ACHN (cell line): Measurements from ENCODE around the gene SELENOO.
A peak's percentile ranks its signal among the peaks of the same experiment; 100 is the strongest.

Experiments used
- DNase-seq: peaks from one replicate; pipeline ENCODE4 v3.0.0-alpha.2; 2015
- in situ Hi-C: cut with HindIII; loops from 2 replicates; pipeline ENCODE4 v1.10.0; 2017; ENCODE audit warnings: low sequenced_read_pairs, low pct_ligation_motif_present, low pct_unique_long_range_greater_than_20kb

Gene SELENOO

DNA sequence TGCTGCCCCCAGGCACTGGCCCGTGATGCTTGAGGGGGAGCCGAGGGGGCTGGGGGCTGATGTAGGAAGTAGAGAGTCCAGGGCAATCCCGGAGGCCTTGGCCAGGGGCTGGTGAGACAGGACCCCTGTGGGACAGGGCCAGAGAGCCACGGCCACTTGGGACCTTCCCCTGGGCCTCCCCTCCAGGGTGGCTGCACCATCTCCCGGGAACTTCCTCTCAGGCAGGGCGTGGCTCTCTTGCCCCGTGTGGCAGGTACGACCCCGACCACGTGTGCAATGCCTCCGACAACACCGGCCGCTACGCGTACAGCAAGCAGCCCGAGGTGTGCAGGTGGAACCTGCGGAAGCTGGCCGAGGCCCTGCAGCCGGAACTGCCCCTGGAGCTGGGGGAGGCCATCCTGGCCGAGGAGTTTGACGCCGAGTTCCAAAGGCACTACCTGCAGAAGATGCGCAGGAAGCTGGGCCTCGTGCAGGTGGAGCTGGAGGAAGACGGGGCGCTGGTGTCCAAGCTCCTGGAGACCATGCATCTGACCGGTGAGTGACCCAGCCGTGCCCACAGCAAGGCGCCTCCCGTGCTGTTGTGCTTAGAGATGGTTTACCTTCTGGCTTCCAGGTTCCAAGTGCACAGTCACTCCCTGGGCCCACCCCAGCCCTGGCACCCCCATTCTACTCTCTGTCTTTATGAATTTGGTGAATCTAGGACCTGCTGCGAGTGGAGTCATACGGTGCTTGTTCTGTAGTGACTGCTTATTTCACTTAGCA lies 9.7 kb downstream of the SELENOO start:
- in situ Hi-C loops: no loop called here
- no peak for DNase-seq

DNA sequence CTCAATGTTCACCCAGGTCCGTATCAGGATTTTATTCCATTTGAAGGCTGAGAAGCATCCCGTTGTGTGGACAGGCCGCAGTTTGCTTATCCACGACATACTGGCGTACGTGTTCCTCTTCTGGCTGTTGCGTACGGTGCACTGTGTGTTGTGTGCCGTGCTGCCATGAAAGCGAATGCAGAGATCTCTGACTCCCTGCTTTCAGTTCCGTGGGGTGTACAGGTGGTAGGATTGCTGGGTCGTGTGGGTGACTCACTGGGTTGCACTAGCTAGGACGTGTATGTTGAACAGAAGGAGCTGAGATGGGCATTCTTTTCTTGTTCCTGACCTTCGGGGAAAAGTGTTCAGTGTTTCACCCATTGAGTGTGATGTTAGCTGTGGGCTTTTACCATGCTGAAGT lies 10.3 kb downstream of the SELENOO start:
- in situ Hi-C loops: no loop called here
- DNase-seq: no peak

DNA sequence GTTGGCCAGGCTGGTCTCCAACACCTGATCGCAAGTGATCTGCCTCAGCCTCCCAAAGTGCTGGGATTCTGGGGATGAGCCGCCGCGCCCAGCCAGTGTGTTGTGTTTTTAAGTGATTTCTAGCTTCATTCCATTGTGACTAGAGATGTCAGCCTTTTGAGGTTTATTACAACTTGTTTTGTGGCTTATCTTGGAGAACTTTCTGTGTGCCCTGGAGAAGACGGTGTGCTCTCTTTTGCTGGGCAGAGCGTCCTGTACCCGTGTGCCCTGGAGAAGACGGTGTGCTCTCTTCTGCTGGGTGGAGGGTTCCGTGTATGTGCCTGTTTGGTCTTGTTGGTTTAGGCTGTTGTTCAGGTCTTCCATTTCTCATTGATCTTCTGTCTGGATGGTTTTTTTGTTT lies 12.5 kb downstream of the SELENOO start:
- DNase-seq: no peak
- in situ Hi-C loops: no loop called here

DNA sequence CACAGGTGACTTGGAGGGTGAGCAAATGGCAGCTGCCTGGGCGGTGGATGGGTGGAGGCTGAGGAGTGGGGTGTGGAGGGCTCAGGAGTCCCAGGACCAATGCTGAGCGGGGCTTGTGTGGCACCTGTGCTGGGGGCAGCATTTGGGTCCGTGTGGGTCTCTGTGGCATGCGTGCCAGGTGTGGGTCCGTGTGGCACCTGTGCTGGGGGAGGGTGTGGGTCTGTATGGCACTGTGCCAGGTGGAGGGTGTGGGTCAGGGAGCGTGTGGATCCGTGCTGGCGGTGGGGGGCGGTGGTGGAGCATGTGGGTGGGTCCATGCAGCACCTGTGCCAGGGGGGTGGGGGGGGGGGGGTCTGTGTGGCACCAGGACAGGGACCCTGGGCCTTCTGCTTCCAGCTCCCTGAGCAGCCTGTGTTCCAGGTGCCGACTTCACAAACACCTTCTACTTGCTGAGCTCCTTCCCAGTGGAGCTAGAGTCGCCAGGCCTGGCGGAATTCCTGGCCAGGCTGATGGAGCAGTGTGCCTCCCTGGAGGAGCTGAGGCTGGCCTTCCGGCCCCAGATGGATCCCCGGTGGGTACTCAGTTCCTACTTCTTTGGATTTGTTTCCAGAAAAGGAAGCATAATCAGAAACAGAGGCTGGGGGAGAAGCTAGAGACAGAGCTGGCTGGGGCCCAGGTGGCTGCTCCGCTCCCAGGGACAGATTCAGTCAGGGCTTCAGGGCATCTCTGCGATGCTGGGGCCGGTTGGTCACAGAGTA lies 14.7 kb downstream of the SELENOO start:
- no peak for DNase-seq

DNA sequence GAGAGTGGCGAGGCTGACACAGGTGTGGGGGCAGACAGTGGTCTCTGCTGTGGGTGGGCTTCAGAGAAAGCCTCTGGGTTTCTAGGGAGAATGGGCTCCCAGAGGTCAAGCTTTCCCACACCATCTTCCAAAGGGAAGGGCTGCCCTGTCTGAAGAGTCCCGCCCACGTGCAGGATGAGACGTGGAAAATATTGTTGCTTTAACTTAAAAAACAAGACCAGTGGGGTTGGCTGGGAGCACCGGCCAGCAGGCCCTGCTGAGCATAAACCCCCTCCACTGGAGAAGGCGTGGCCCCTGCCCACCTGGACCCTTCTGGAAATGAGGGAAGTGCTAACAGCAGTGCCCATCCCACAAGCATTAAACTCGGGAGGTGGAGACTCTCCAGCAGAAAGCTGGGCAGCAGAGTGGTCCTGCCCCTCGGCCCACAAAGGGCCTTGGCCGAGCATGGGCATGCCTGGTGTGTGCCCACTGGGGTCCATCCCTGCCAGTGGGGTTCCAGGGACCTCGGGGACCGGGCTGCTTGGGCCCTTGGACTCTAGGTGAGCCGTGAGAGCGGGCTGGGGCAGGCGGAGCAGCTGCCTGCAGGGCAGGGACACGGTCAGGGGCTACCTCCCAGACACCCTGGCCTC lies 15.4 kb downstream of the SELENOO start:
- DNase-seq: no peak
- in situ Hi-C loops: no loop called here

More for the DNA sequence above, 14.7 kb downstream of the SELENOO start:
- in situ Hi-C loops: no loop called here

DNA sequence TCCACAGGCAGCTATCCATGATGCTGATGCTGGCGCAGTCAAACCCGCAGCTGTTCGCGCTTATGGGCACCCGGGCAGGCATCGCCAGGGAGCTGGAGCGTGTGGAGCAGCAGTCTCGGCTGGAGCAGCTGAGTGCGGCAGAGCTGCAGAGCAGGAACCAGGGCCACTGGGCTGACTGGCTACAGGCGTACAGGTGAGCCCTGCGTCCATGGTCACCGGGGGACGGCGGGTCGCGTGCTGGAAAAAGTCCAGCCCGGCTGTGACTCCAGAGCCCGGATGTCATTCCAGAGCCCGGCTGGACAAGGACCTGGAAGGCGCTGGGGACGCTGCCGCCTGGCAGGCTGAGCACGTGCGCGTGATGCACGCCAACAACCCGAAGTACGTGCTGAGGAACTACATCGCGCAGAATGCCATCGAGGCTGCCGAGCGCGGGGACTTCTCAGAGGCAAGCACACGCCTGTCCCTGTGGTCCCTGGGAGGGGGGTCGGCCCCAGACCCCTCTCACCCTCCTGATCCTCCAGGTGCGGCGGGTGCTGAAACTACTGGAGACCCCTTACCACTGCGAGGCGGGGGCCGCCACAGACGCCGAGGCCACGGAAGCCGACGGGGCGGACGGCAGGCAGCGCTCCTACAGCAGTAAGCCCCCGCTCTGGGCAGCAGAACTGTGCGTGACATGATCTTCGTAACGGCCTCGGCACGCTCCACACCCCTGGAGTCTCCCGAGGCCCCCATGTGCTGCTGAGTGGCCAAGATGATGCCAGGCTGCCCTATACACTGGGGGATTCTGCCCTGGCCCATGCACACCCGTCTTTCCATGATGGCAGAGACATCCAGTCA lies 16.1 kb downstream of the SELENOO start:
- in situ Hi-C loops: no loop called here
- no peak for DNase-seq

DNA sequence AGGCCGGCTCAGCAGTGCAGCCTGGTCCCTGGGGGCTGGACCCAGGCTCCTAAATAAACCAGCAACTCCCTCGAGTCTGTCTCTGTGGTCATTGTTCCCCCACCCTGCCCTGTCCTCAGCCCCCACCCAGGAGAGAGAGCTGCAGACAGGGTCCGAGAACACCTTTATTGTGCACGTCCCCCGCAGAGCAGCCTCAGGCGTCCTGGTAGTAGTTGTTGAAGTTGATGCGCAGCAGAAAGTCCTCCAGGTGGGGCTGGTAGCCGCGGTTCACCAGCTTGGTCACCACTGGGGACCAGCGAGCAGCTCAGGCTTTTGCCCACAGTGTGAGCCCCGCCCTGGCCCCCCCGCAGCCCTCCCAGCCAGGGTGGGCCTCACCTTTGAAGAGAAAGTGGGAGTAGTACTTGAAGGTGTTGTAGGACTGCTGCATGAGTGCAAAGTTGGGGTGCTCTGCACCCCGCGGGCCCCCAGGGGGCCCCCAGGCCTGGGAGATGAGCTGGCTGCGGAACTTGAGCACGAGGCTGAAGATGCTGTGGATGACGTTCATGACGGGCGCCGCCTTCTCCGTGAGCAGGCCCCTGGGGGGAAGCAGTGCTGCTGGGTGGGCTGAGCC lies 16.8 kb downstream of the SELENOO start:
- DNase-seq: no peak
- in situ Hi-C loops: no loop called here

DNA sequence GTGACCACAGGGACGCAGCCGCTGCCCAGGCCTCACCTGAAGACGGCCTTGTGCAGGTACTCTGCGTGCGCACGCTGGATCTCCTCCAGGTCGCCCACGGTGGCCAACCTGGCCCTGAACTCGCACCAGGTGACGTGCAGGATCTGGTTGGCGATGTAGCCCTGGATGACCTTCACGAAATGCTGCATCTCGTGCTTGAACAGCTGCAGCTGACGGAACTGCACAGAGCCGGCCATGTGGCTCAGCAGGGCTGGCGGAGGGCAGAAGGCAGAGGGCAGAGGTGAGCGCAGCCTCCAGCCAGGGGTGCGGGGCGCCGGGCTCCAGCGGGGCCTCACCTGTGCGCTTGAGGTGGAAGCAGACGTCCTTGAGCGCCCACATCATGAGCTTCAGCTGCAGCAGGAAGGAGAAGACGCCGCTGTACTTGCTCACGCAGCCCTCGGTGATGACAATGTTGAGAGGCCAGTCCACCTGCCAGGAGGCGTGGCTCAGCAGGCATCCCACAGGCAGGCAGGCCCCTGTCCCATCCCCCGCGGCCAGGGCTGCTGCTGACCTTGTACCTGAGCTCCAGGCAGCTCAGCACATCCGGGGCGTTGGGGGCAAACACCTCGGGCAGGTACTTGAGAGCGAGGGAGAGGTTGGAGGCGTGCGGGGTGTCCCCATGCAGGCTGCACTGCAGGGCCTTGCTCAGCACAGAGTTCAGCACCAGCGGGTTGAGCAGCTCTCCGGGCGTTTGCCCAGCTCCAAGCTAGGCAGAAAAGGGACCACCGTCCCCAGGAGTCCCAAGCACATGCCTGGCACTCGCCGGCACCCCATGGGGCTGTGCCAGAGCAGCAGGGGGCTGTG lies 17.6 kb downstream of the SELENOO start:
- DNase-seq: no peak
- in situ Hi-C loops: no loop called here

DNA sequence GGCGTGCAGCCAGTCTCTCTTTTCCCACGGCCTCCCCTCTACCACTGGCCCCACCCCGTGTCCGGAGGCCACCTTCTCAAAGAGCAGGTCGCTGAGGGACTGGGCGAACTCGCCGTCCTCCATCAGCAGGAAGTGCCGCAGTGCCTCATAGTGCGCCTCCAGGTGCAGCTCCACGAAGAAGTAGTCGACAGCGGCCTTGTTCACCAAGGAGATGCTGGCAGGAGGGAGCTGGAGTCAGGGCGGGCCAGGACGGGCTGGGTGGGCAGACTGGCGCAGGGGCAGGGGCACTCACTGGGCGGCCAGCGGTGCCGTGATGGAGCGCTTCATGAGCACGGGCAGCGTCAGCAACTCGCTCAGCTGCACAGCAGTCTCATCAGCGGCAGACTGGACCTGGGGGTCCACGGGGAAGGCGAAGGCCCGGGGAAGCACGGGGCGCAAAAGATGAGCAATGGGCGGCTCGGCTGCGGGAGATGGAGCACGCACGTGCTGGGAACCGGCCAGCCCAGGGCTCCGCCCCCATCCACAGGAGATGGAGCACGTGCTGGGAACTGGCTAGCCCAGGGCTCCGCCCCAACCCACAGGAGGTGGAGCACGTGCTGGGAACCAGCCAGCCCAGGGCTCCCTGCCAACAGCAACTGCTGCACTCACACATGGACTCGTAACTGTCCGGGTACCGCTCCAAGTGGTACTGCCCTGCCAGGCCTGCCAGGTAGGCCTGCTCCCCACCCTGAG lies 18.4 kb downstream of the SELENOO start:
- in situ Hi-C loops: no loop called here
- peak; percentile 29 for DNase-seq

DNA sequence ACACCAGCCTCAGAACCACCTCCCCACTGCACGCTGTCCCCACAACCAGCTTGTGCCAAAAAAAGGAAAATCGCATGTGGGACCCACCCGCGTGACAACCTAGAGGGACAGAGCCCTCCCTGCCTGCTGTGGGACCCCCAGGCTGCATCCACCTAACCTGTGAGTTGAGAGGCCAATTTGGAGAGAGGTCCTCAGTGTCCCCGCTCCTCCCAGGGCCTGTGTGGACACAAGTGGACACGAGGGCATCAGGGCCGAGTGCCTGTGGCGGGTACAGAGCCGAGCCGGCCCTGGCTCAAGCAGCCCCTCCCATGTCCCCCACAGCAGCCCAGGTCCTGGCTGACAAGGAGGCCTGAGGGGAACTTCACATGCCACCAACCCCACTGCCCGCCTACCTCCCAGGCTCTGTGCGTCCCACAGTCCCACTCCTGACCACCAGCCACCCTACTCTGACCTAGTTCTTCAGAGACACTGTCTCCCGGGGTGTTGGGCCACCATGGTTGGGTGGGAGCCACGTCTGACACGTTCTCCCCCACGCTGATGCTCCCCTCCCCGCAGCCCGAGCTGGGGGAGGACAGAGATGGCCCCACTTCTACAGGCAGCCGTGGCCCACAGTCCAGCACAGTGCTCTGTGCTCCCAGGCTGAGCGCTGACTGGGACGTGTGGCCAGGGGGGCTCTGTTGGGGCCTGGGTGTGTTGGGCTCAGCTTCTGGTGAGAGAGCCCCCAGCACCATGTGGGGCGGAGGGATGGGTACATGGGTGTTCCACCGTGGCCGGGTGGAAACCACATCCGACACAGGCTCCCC lies 19.2 kb downstream of the SELENOO start:
- DNase-seq: no peak
- in situ Hi-C loops: no loop called here

DNA sequence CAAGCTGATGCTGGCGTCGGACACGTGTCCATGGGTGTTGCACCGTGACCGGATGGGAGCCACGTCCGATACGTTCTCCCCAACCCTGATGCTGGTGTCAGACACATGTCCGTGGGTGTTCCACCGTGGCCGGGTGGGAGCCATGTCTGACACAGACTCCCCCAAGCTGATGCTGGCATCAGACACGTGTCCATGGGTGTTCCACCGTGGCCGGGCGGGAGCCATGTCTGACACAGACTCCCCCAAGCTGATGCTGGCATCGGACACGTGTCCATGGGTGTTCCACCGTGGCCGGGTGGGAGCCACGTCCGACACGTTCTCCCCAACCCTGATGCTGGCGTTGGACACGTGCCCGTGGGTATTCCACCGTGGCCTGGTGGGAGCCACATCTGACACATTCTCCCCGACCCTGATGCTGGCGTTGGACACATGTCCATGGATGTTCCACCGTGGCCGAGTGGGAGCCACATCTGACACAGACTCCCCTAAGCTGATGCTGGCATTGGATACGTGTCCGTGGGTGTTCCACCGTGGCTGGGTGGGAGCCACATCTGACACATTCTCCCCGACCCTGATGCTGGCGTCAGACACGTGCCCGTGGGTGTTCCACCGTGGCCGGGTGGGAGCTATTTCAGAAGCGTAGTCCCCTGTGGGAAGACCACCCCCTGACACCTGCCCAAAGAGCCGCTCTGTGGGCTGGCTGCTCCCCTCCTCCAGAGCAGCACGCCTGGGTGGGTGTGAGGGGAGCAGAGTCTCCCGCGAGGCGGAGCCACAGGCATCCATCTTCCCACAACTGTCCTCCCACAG lies 20.0 kb downstream of the SELENOO start:
- no peak for DNase-seq
- in situ Hi-C loops: no loop called here

DNA sequence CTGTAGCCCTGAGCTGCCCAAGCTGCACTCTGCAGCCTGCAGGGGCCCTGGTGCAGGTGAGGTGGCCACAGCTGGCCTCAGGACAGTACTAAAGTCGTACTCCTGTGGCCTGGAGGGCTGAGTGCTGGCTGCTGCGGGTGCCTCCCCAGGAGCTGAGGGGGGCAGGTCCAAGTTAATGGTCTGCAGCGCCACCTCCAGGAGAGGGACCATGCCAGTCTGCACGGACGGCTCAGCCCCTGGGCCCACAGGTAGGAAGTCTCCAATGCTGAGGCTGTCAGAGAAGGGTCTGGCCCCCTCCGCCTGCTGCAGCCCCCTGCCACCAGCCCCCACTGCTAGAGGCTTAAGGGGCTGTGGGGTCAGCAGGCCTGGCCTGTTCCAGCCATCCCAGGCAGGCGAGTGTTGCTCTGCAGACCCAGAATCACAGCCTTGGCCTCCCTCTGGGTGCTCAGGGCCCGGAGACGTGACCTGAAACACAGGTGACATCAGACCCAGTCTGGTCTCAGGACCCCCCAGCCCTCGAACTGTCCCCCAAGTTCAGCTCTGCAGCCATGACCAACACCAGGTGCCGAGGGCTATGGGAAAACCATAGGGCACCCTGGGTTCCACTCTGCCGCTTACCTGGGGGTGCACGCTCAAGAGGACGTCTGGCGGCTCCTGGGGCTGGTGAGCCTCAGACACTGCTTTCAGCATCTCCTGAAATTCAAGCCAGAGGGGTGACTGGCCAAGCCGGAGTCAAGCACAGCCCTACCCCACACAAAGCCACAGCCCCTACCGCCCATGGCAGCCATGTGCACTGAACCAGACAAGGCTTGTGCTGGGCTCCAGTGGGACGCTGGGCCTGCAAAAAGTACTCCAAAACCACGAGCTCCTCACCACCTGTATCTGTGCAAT lies 20.8 kb downstream of the SELENOO start:
- in situ Hi-C loops: no loop called here

DNA sequence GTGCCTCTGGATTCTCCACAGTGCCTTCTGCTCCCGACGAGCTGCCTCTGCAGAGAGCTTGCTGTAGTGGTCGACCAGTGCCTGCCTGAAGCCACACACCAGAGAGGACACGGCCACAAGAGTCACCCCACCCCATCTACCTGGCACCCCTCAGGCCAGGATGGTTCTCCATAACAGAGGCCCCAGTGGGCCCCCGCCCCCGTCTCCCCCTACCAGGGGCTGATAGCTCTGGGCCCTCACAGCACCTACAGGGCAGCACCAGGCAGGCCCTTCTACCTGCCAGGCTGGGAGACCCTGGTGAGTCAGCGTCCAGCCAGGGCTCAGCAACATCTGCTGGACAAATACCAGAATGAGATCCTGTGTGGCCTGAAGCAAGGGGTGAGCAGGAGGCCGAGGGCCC lies 21.7 kb downstream of the SELENOO start:
- DNase-seq: no peak
- in situ Hi-C loops: no loop called here

More for the DNA sequence above, 20.8 kb downstream of the SELENOO start:
- DNase-seq: no peak

DNA sequence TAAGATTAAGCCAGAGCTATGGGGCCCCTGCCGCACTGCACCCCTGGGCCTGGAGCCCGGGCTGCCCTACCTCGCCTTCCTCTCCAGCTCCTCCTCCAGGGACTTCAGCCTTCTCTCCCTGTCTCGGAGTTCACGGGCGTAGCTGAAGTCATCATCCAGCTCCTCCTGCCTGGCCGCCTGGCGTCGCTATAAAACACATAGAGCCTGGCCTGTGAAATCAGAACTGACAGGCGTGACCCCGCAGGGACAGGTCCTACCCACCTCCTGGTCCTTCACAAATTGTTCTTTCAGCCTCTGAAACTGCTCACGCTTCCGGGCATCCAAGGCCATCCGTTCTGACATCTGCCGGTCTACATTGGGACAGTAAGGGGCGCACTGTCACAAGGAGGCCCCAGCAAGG lies 23.3 kb downstream of the SELENOO start:
- in situ Hi-C loops: no loop called here
- DNase-seq: no peak
